ENCODE data around the gene ITIH3. TPM values are rescaled to one million over a fixed set of nuclear protein-coding genes. Genes with fewer than 3 reads are reported as not detected.

The ITIH3 gene
- total and polyA plus RNA-seq, 2 of the 4 experiments (the other 2 are of a cell fraction): 0.72 to 0.94 TPM

GRCh38 chr3:52847726-52848125 lies 53.1 kb downstream of the ITIH3 start:
- no peaks in the 10 kb centered on the region for H3K9me3 ChIP-seq (ENCODE audit: control insufficient read depth, insufficient read depth, low read length)
- no peak overlapping the region for H2AK9ac ChIP-seq (replicated peaks; ENCODE audit: low read depth, low read length, poor library complexity)
- no peaks in the 10 kb centered on the region; a peak in 1 of 4 replicates for H3K79me1 ChIP-seq (ENCODE audit: low read depth in 1 of 2, low read length in 2 of 2)
- H3K27ac ChIP-seq (ENCODE audit: insufficient read depth, low read length): no peak overlapping the region
- ChIA-PET POLR2A (ENCODE audit: unreplicated experiment) (no interaction called here), CTCF (interaction anchor here (0.6 to 1.2 kb wide), 2 partner anchors 13 to 103 kb away, joined by 3 read pairs; partner anchors contain the start of gene MUSTN1)
- no peak overlapping the region for H2BK5ac ChIP-seq (ENCODE audit: low read depth, low read length, poor library complexity, severe bottlenecking)
- H3K23ac ChIP-seq (ENCODE audit: low read depth, low read length): no peak overlapping the region
- no peak overlapping the region for H4K5ac ChIP-seq (ENCODE audit: low read depth, low read length)
- H3K4me3 ChIP-seq (ENCODE audit: insufficient read depth, low read depth, low read length): no peak overlapping the region
- TF ChIP-seq NFE2L2 (IDR thresholded peaks at IDR 0.05; ENCODE audit: low read depth, low read length) (no peak), SMC3 (IDR thresholded peaks at IDR 0.05; ENCODE audit: low read depth, low read length) (no peak), RCOR1 (IDR thresholded peaks at IDR 0.05; ENCODE audit: insufficient replicate concordance, low read length) (no peak), CHD1 (IDR thresholded peaks at IDR 0.05; ENCODE audit: low read depth, low read length) (no peak), USF2 (IDR thresholded peaks at IDR 0.05; ENCODE audit: low read depth, low read length) (no peak), MAZ (IDR thresholded peaks at IDR 0.05; ENCODE audit: borderline replicate concordance, low read depth, low read length) (no peak), RFX5 (IDR thresholded peaks at IDR 0.05; ENCODE audit: low read depth, low read length) (no peak), RAD21 (IDR thresholded peaks at IDR 0.05; ENCODE audit: low read length) (no peak), CEBPB (IDR thresholded peaks at IDR 0.05; ENCODE audit: low read depth, low read length) (no peak), MXI1 (IDR thresholded peaks at IDR 0.05; ENCODE audit: borderline replicate concordance, low read depth, low read length) (no peak), BHLHE40 (IDR thresholded peaks at IDR 0.05; ENCODE audit: low read depth, low read length) (no peak), POLR2A (IDR thresholded peaks at IDR 0.05; ENCODE audit: low read depth, low read length) (no peak), MAFK (IDR thresholded peaks at IDR 0.05; ENCODE audit: low read depth, low read length) (no peak), FOS (IDR thresholded peaks at IDR 0.05; ENCODE audit: low read depth, low read length) (no peak), CTCF (conservative IDR thresholded peaks at IDR 0.05; ENCODE audit: low read depth, low read length) (no peak), ELK1 (IDR thresholded peaks at IDR 0.05; ENCODE audit: borderline replicate concordance, low read depth, low read length) (no peak)
- H3K18ac ChIP-seq (ENCODE audit: low read depth, low read length): no peak overlapping the region
- H3K4ac ChIP-seq (ENCODE audit: low read depth, low read length): no peak overlapping the region
- H2BK20ac ChIP-seq (ENCODE audit: low read depth, low read length): no peak overlapping the region
- 94% methylated on average over 7 of the region's 7 CpGs; no CpG with 5 or more reads in 1 of the 2 experiments for WGBS, 2 experiments (ENCODE audit: extremely low coverage in 2 of 2, insufficient read length in 1 of 2)
- H3K36me3 ChIP-seq (ENCODE audit: control insufficient read depth, insufficient read depth, low read length): peaks cover 18% of the 10 kb centered on the region
- no peak overlapping the region for H3K4me2 ChIP-seq (ENCODE audit: low read depth, low read length)
- ATAC-seq (ENCODE audit: low read depth) (no peak), DNase-seq (no peak)
- in situ Hi-C loops (cut with MboI; ENCODE audit: low sequenced_read_pairs) (no loop called here), dilution Hi-C loops (cut with HindIII; ENCODE audit: low sequenced_read_pairs, unreplicated experiment) (no loop called here), intact Hi-C loops (cut with micrococcal nuclease) (no loop called here)
- H2BK120ac ChIP-seq (ENCODE audit: low read depth, low read length): no peak overlapping the region
- H4K8ac ChIP-seq (ENCODE audit: low read depth in 2 of 2, low read length in 2 of 2): no peak overlapping the region
- no TSS peak for BruUV-seq (replicated peaks)
- no peak overlapping the region for H4K91ac ChIP-seq (ENCODE audit: insufficient read depth, low read depth, low read length)
- H2BK15ac ChIP-seq (ENCODE audit: low read depth, low read length): no peak overlapping the region
- H2AK5ac ChIP-seq (ENCODE audit: low read depth, low read length): no peak overlapping the region
- H2AFZ ChIP-seq (replicated peaks; ENCODE audit: low read length, poor library complexity): no peak overlapping the region
- H4K20me1 ChIP-seq (ENCODE audit: insufficient read depth, low read length): no peaks in the 10 kb centered on the region; the same call in 1 of the 2 replicates
- H3K27me3 ChIP-seq (ENCODE audit: control insufficient read depth, insufficient read depth, low read length): no peaks in the 10 kb centered on the region
- H3K14ac ChIP-seq (replicated peaks; ENCODE audit: low read depth, low read length): no peak overlapping the region
- no peak overlapping the region for H3K56ac ChIP-seq (ENCODE audit: extremely low read depth, insufficient read depth, low read length)
- H3K9me1 ChIP-seq (ENCODE audit: insufficient read depth, low read length): no peaks in the 10 kb centered on the region; the same call in 1 of the 2 replicates
- peaks cover 9% of the 10 kb centered on the region; the same call in 1 of the 2 replicates for H3K4me1 ChIP-seq (ENCODE audit: control insufficient read depth, insufficient read depth, low read length)
- no peak overlapping the region for H3K9ac ChIP-seq (ENCODE audit: low read depth, low read length)

Data from IMR-90 (cell line).